TTC549 (cell line): Measurements from ENCODE around the gene UBLCP1.
"Not testable (repeated sequence)": the region's sequence is repeated elsewhere in the genome, so short reads cannot be mapped to it uniquely, and the experiment has no call there.

Source experiments
- FAIRE-seq: peaks from 2 replicates; lab custom pipeline; 2012; peaks lifted over from hg19 to GRCh38; lab: Jason Lieb, UNC

UBLCP1 gene

DNA sequence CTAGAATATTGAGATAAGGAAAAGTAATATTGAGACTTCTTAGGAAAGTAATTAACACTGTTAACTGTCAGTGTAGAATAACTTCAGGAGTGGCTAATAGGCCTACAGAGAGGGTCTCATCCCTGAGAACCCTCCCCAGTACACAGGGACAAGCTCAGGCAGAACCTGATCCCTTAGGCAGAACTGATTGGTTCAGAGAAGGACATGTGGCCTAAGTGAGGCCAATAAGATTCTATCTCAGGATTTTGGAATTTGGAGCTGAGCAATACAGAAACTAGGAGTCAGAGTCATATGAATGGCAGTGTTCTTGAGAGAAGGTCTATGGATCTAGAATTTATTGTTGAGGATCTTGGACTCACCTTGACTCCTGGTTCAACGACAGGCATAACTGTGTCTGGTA, 10.9 kb upstream of the UBLCP1 start:
- FAIRE-seq, result no peak

- no peak for FAIRE-seq
These were observed 6.1 kb upstream of the UBLCP1 start for GRCh38 chr5:159257007-159257406.

DNA sequence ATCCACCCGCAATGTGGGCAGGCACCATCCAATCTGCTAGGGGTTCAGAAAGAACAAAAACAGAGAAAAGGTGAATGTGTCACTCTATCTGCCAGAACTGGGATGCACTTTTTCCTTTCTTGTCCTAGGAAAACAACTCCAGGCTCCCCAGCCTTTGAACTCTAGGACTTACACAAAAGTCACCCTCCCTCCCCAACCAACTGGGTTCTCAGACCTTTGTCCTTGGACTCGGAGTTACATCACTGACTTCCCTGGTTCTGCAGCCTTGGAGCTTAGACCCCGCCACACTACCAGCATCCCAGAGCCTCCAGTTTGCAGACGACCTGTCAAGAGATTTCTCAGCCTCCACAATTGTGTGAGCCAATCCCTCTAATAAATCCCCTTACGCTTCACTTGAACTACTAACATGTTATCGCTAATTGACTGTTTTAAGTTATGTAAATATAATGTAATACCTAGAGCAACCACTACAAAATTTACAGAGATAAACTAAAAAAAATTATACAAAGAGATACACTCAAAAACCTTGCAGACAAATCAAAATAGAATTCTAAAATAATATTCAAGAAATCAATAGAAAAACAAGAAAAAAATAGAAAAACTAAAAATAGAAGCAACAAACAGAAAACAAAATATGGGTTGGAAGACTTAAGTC, 5.3 kb upstream of the UBLCP1 start:
- FAIRE-seq, result no peak

- FAIRE-seq, result no peak
These were observed 4.7 kb upstream of the UBLCP1 start for GRCh38 chr5:159258361-159258760.

DNA sequence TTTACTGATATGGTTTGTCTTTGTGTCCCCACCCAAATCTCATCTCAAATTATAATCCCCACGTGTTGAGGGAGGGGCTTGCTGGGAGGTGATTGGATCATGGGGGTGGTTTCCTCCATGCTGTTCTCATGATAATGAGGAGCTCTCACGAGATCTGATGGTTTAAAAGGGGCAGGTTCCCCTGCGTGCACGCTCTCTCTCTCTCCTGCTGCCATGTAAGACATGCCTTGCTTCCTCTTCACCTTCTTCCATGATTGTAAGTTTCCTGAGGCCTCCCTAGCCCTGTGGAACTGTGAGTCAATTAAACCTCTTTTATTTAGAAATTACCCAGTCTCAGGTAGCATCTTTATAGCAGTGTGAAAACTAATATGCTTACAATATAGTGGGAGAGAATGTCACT, 2.9 kb upstream of the UBLCP1 start:
- not testable (repeated sequence) for FAIRE-seq

- FAIRE-seq, result no peak
These were observed 625 bp upstream of the UBLCP1 start for GRCh38 chr5:159262472-159262858.

- FAIRE-seq, result no peak
These were observed 447 bp downstream of the UBLCP1 start for GRCh38 chr5:159263569-159263905.

- FAIRE-seq, result not testable (repeated sequence)
These were observed 3.7 kb downstream of the UBLCP1 start for GRCh38 chr5:159266764-159267163.

DNA sequence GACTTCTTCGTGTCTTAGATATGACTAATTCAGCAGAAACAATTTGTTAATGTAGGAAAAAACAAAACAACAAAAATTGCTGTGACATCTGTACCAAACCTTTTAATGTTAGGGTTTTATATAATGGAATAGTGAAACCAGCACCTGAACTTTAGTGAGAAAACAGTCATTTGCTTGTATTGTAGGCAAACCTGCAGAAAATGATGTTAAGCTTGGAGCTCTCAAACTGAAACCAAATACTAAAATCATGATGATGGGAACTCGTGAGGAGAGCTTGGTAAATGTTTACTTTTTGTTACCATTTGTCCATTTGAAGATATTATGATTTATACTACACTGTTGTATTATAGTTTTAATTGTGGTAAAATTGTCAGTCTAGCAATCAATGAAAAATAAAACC, 6.6 kb downstream of the UBLCP1 start:
- no peak for FAIRE-seq

- no peak for FAIRE-seq
These were observed 10.8 kb downstream of the UBLCP1 start for GRCh38 chr5:159273923-159274322.

GRCh38 chr5:159274676-159275075, 11.6 kb downstream of the UBLCP1 start:
- FAIRE-seq, result no peak

DNA sequence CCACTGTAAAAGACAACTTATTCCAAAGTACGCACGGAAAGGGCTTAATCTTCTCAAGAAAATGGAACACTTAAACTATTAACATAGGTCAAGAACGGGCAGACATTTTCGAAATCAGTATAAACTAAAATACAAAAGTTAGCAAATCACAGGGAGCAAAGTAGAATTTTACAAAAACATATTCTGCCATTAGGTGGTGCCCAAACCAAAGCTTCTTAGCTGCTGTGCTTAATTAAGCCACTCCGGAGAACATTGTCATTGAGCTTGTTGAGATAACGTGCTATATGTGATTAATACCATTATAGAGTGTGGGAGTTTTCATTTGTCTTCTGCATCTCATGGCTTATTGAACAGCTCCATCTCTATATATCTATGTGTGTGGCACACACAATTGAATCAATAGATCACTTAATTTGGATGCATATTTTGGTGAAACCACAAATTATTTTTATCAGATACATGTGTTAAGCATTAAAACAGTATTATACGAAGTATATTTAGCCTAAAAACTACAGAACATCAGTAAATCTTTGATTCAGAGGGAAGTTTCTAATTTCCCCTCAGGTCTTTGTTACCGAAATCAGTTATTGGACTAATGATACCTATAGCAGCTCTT, 23.4 kb downstream of the UBLCP1 start:
- FAIRE-seq, result no peak

- no peak for FAIRE-seq
These were observed 27.7 kb downstream of the UBLCP1 start for GRCh38 chr5:159290741-159291140.

DNA sequence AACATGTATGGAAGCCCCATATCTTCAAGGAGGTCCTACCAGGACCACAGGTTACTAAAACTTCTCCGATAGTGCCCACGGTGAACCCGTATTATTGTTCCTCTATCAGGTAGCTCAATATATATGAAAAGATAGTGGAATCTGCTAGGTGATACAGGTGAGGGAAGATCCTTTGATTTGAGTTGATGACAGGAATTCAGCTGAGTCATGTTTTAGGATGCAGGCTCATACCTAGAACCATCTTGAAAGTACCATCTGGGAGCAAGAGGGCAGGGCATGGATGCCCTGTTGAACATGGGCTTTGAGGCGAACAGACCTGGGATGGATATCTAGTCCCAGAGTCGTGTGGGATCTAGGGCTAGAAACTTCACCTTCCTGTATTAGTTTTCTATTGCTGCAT, 31.8 kb downstream of the UBLCP1 start:
- no peak for FAIRE-seq

DNA sequence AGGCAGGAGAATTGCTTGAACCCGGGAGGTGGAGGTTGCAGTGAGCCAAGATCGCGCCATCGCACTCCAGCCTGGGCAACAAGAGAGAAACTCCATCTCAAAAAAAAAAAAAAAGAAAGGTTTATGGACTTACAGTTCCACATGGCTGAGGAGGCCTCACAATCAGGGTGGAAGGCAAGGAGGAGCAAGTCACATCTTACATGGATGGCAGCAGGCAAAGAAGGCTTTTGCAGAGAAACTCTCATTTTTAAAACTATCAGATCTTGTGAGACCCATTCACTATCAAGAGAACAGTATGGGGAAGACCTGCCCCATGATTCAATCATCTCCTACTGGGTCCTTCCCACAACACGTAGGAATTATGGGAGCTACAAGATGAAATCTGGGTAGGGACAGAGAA, 34.2 kb downstream of the UBLCP1 start:
- not testable (repeated sequence) for FAIRE-seq

GRCh38 chr5:159301466-159301865, 38.4 kb downstream of the UBLCP1 start:
- no peak for FAIRE-seq

- not testable (repeated sequence) for FAIRE-seq
These were observed 39.1 kb downstream of the UBLCP1 start for GRCh38 chr5:159301929-159302860.

DNA sequence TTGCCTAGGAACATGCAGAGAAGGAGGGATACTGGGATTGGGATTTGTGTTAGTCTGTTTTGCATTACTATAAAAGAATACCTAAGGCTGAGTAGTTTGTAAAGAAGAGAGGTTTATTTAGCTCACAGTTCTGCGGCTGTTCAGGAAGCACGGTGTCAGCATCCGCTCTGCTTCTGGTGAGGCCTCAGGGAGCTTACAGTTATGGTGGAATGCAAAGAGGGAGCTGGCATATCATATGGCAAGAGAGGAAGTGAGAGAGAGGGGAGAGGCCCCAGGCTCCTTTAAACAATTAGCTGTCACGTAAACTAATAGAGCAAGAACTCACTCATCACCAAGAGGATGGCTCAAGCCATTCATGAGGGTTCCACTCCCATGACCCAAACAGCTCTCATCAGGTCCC, 40.2 kb downstream of the UBLCP1 start:
- FAIRE-seq, result no peak

GRCh38 chr5:159304961-159305595, 42.0 kb downstream of the UBLCP1 start:
- FAIRE-seq, result no peak

- no peak for FAIRE-seq
These were observed 46.8 kb downstream of the UBLCP1 start for GRCh38 chr5:159309689-159310433.

GRCh38 chr5:159310511-159310910, 47.4 kb downstream of the UBLCP1 start:
- FAIRE-seq, result no peak

DNA sequence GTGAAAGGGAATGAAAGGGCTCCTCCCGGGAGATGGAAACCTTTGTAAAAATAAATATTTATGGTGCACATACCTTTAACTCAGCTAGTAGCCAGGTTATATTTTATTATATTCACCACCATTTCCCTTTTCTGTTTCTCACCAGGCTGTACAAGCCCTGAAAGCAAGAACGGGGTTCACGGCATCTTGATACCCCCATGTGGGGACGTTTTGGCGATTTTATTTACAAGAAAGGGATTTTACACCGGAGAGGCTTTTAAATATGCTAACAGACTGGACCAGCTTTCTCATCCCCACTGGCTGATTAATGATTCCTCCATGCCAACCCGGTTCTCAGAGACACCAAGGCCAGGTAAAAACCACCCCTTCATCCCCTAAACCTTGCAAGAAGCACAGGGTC, 48.0 kb downstream of the UBLCP1 start:
- FAIRE-seq, result no peak
